HG02970 (cell line): ENCODE measurements around the gene TMEM167B.
"Not testable (repeated sequence)": the region's sequence is repeated elsewhere in the genome, so short reads cannot be mapped to it uniquely, and the experiment has no call there.

ENCODE experiments used
- ATAC-seq: cut with Tn5 transposase; IDR thresholded peaks from one replicate; pipeline ENCODE4 v1.9.1; 2021; ENCODE audit warnings: mild to moderate bottlenecking, moderate library complexity, moderate number of reproducible peaks; ENCODE audit not compliant: unreplicated experiment, low FRiP score

TMEM167B gene

DNA sequence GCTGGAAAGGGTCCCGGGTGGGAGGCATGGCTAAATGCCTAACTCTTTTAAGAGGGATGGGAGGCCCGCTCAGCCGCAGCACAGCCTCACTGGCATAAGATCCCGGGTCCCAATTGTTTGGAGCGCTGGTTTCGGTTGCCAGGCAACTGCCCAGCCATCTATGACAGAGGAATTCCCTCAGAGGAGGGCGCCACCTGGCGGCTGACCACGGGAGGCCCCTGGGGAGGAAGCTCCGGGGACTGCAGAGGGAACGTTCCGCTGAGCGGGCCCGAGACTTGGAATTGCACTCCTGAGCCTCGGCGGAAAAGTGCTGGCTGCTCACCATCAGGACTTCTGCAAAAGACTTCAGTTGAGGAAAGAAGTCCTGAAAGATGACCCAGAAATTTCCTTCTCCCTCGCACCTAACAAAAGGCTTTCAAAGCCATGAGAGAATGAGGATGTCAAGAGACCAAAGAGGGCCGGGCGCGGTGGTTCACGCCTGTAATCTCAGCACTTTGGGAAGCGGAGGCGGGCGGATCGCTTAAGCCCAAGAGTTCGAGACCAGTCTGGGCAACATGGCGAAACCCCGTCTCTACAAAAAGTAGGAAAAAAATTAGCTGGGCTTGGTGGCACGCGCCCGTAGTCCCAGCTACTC is 22.2 kb downstream of the TMEM167B start:
- ATAC-seq = peak; percentile 53

GRCh38 chr1:109113590-109114341 is 23.2 kb downstream of the TMEM167B start, which contains the start of gene ELAPOR1:
Gene ELAPOR1, plus strand, starts transcription at chr1:109114115. Its CDS starts 69 bp downstream, at chr1:109114184.
- peak; percentile 47 for ATAC-seq

DNA sequence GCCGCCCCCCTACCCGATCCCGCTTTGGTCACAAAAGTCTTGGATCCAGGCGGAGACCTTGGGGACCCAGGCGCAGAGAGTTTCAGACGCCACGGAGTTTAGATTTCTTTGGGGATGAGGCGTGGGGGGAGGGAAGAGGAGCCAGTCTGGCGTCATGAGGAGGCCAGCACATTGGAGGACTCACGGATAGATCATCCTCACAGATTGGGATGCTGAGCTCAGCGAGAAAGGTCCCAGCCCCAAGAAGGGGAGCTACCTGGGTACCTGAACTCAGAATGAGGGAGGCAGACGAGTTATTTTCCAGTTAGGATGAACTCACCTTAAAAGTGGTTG is 23.7 kb downstream of the TMEM167B start:
- ATAC-seq = no peak

DNA sequence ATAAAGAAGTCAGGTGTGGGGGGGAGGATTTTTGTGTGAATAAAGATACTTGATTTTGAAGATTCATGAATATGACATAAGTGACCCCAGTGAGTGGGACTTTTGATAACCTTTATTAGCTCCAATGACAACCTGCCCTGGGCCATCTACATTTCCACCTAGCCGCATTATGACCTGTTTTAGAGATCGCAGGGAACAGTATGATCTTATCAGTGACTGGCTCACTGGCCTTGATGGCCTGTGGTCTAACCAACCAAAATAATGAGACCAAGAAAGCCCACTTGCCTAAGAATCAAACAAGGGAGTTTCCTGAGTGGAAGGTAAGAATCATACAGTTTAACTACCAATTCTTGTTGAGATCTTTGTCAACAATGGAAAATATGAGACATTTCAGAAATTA is 25.1 kb downstream of the TMEM167B start:
- ATAC-seq = no peak

- ATAC-seq = no peak
These were observed 25.7 kb downstream of the TMEM167B start for GRCh38 chr1:109116286-109116685.

GRCh38 chr1:109118089-109118488 is 27.5 kb downstream of the TMEM167B start:
- ATAC-seq = no peak

DNA sequence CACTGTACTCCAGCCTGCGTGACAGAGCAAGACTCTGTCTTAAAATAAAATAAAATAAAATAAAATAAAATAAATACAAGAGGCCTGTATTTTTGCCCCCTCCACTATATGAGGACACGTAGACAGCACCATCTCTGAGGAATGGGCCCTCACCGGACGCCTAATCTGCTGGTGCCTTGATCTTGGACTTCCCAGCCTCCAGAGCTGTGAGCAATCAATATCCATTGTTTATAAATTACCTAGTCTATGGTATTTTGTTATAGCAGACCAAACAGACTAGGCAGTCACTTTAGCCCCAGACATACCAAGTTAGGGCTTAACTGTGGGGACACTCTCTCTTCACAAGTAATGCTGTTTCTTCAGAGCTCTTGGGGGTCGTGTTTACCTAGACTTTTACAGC is 29.8 kb downstream of the TMEM167B start:
- no peak for ATAC-seq

DNA sequence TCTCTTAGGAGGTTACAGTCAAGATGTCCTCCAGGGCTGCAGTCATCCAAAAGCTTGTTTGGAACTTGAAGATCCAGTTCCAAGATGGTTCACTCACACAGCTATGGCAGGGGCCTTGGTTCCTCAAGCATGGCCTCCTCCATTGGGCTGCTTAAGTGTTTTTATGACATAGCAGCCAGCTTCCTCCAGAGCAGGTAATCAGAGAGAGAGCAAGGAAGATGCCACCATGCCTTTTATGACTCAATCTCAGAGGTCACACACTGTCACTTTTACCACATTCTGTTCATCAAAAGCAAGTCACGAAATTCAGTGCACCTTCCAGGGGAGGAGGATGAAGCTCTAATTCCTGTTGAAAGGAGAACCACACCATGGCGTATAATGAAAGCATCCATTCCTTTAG is 40.5 kb downstream of the TMEM167B start:
- ATAC-seq = no peak

- ATAC-seq = no peak
These were observed 41.2 kb downstream of the TMEM167B start for GRCh38 chr1:109131800-109132199.

GRCh38 chr1:109133002-109133706 is 42.6 kb downstream of the TMEM167B start:
- ATAC-seq = no peak

DNA sequence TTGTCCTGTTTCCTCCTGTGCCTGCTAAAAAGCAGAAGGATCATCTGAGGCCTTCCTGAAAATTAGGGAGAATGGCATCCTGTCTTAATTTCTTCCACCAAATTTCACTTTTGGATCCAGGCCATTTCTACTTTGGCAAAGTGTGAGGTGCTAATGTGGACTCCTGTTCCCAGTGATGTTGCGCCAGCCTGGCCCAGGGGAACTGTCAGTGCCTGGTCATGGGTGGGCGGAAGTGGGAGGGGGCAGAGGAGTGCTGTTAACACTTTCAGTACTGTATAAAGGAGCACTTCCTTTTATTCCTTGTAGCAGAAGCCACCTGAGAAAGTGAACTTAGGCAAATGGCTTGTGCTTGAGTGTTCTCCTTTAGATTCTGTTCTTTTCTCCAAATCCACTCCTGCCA is 43.3 kb downstream of the TMEM167B start:
- no peak for ATAC-seq

DNA sequence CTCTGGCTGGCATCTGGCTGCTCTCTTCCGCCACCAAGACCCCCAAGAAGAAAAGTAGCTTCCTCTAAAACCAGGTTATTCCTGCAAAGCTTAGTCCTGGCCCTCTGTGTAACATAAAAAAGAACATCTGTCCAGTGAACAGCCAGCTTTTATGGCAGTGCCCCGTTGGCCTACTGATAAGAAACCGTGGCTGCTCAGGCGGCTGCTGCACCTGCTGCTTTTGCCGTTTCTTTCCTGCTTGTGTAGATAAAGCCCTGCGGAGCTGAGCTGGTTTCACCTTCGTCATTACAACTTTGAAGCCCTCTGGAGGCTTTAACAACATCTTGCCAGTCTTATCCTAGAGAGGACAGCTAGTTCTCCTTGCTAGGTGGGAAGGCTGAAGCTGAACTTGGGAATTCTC is 43.9 kb downstream of the TMEM167B start:
- ATAC-seq = no peak

GRCh38 chr1:109135940-109136339 is 45.4 kb downstream of the TMEM167B start:
- no peak for ATAC-seq

- no peak for ATAC-seq
These were observed 46.2 kb downstream of the TMEM167B start for GRCh38 chr1:109136766-109137165.

- ATAC-seq = no peak
These were observed 47.4 kb downstream of the TMEM167B start for GRCh38 chr1:109137958-109138357.

DNA sequence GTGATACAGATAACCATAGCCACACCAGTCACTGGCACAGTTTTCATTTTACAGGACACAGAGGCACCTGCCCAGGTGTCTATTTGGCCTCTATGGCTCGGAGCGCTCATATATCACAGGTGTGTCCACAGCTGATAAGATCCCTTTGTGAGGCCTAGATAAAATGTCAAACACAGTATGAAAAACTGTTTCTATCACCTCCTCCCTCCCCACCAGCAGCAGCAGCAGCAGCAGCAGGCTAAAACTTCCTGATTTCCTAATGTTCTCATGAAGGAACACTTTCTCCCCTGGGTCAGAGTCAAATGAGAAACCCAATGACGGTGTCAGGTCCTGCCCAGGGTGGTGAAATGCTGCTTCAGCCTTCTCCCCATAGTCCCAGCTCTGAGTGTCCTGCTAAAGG is 47.8 kb downstream of the TMEM167B start:
- ATAC-seq = no peak

DNA sequence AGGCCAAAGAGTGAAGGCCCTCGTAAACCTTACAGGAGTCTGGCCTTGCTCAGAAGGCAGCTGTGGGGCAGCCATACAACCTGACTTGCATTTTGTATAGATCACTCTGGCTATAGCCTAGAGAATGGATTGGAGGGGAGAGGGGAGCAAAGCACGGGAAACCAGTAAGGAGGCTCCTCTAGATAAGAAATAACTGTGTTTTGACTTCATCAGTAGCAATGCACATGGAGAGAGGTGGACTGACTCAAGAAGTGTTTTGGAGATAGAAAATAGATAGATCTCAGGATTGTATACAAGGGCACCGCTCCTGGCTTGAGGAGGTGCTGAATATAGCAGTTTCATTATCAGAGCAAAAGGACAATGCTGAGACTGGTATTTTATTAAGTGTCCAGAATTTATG is 49.8 kb downstream of the TMEM167B start:
- no peak for ATAC-seq

- no peak for ATAC-seq
These were observed 51.7 kb downstream of the TMEM167B start for GRCh38 chr1:109142260-109142659.

DNA sequence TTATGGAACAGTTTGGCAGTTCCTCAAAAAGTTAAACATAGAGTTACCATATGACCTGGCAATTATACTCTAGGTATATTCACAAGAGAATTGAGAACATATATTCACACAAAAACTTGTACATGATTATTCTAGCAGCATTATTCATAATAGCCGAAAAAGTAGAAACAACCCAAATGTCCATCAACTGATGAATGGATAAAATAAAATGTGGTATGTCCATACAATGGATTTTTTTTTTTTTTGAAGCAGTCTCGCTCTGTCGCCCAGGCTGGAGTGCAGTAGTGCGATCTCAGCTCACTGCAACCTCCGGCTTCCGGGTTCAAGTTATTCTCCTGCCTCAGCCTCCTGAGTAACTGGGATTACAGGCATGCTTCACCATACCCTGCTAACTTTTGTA is 52.2 kb downstream of the TMEM167B start:
- ATAC-seq = not testable (repeated sequence)
